Caco-2 (cell line): ENCODE results near the gene CNTN1. TPM values are rescaled to one million over a fixed set of nuclear protein-coding genes. Genes with fewer than 3 reads are reported as not detected.

ENCODE experiments used
- BruUV-seq: library from RNA; stranded (reverse); fragments of 400-500 nt; replicated peaks from 2 replicates; lab custom pipeline; 2021; lab: Mats Ljungman, UMichigan
- CTCF ChIA-PET: fragments of 300-600 bp; sonication (Branson Sonifier 250); formaldehyde crosslinking; loops from one replicate; lab custom pipeline; 2022; ENCODE audit warnings: antibody characterized with exemption; lab: Charles Lee
- POLR2A ChIA-PET: fragments of 300-600 bp; sonication (Branson Sonifier 250); formaldehyde crosslinking; loops from one replicate; lab custom pipeline; 2022; ENCODE audit warnings: antibody characterized with exemption; lab: Charles Lee
- DNase-seq, 2 experiments: peaks; one replicate each; pipeline versions ENCODE4 v3.0.0 to v3.0.0-alpha.2; 2020 to 2022
- H3K27me3 ChIP-seq: replicated peaks from 2 replicates; pipeline ENCODE4 v1.6.0; 2011; ENCODE audit warnings: low read length; ENCODE audit not compliant: control insufficient read depth, insufficient read depth
- H3K36me3 ChIP-seq: 2 replicates; pipeline ENCODE4 v1.5.1; 2011; ENCODE audit warnings: low read length; ENCODE audit not compliant: control insufficient read depth, insufficient read depth
- H3K4me1 ChIP-seq: fragments of 250-450 bp; sonication (Bioruptor Pico); 2 replicates; pipeline ENCODE4 v1.5.1; 2020; ENCODE audit warnings: mild to moderate bottlenecking
- H3K4me3 ChIP-seq: 2 replicates; pipeline ENCODE4 v1.5.1; 2011; ENCODE audit warnings: low read depth, mild to moderate bottlenecking, control low read depth, low read length
- H3K9me3 ChIP-seq: fragments of 250-450 bp; sonication (Bioruptor Pico); 2 replicates; pipeline ENCODE4 v1.5.1; 2020; ENCODE audit warnings: mild to moderate bottlenecking, moderate library complexity
- H3K27ac Mint-ChIP-seq: one replicate; pipeline ENCODE4 v1.8.0; 2022; ENCODE audit warnings: mixed read lengths; ENCODE audit not compliant: unreplicated experiment
- H3K27me3 Mint-ChIP-seq: one replicate; pipeline ENCODE4 v1.8.0; 2022; ENCODE audit warnings: mixed read lengths; ENCODE audit not compliant: insufficient read depth, unreplicated experiment
- H3K36me3 Mint-ChIP-seq: one replicate; pipeline ENCODE4 v1.8.0; 2022; ENCODE audit warnings: mild to moderate bottlenecking, mixed read lengths; ENCODE audit not compliant: insufficient read depth, unreplicated experiment
- H3K4me1 Mint-ChIP-seq: one replicate; pipeline ENCODE4 v1.8.0; 2022; ENCODE audit warnings: low read depth, mixed read lengths; ENCODE audit not compliant: unreplicated experiment
- H3K4me3 Mint-ChIP-seq: one replicate; pipeline ENCODE4 v1.8.0; 2022; ENCODE audit warnings: mild to moderate bottlenecking, moderate library complexity, mixed read lengths; ENCODE audit not compliant: unreplicated experiment
- H3K9me3 Mint-ChIP-seq: one replicate; pipeline ENCODE4 v1.8.0; 2022; ENCODE audit warnings: mixed read lengths; ENCODE audit not compliant: unreplicated experiment
- intact Hi-C: fragments of 100-400 bp; cut with micrococcal nuclease; formaldehyde crosslinking; loops from one replicate; pipeline ENCODE4 v1.10.0; 2022; ENCODE audit not compliant: unreplicated experiment
- total RNA-seq: library from RNA; stranded (reverse); gene quantifications from 2 replicates; pipeline ENCODE4 v1.2.3, GENCODE V29; 2022
- TF ChIP-seq, protein P1 (sequence below), 2 experiments: fragments of 200-600 bp in 1 of 2; IDR thresholded peaks; 1 replicate in 1 of 2; 2 replicates in 1 of 2; pipeline versions ENCODE4 v1.5.1 to v1.8.0; 2011 to 2022; ENCODE audit warnings: antibody characterized with exemption in 1 of 2, control low read depth in 1 of 2, inconsistent platforms in 1 of 2, low read depth in 1 of 2, low read length in 1 of 2, mild to moderate bottlenecking in 1 of 2, moderate library complexity in 1 of 2; ENCODE audit not compliant: insufficient read depth in 1 of 2, severe bottlenecking in 1 of 2, unreplicated experiment in 1 of 2

CNTN1 gene
- total RNA-seq, 1 experiment from 2014 or later = not detected

DNA sequence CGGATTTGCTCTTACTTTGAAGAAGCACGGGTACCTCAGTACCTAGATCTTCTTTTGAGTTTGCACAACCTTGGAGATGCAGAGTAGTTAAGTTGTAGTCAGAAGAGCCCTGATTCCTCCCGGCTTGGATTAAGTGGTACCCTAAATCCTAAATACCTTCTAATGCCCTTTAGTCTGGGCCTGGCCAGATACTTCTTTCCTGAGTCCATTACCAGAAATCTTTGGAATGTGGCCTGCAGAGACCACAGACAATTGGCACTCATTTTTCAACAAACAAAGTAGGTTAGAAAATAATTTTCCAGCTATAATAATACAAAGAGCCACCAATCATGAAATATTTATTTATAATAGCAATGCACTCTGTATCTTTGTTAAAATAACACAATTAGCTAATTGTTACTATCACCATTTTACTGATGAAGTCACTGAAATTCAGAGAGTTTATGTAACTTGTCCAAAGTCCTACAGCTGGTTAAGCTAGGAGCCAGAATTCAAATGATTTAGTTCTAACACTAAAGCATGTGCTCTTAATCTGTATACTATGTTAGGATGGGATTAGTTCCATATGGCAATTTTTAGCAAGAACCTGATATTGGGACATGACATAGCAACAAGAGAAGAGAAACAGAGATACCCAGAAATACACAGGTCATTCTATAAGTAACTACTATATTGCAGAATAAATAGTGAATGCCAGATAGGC lies 363.8 kb downstream of the CNTN1 start:
- H3K4me1 ChIP-seq = no peaks in the 10 kb centered on the region
- Mint-ChIP-seq H3K27me3 (no peaks in the 10 kb centered on the region), H3K4me1 (no peaks in the 10 kb centered on the region), H3K36me3 (no peaks in the 10 kb centered on the region), H3K4me3 (no peak overlapping the region), H3K27ac (no peak overlapping the region), H3K9me3 (no peaks in the 10 kb centered on the region)
- ChIA-PET CTCF (no interaction called here), POLR2A (no interaction called here)
- H3K9me3 ChIP-seq = no peaks in the 10 kb centered on the region
- DNase-seq = no peak
- TF ChIP-seq, protein P1, sequence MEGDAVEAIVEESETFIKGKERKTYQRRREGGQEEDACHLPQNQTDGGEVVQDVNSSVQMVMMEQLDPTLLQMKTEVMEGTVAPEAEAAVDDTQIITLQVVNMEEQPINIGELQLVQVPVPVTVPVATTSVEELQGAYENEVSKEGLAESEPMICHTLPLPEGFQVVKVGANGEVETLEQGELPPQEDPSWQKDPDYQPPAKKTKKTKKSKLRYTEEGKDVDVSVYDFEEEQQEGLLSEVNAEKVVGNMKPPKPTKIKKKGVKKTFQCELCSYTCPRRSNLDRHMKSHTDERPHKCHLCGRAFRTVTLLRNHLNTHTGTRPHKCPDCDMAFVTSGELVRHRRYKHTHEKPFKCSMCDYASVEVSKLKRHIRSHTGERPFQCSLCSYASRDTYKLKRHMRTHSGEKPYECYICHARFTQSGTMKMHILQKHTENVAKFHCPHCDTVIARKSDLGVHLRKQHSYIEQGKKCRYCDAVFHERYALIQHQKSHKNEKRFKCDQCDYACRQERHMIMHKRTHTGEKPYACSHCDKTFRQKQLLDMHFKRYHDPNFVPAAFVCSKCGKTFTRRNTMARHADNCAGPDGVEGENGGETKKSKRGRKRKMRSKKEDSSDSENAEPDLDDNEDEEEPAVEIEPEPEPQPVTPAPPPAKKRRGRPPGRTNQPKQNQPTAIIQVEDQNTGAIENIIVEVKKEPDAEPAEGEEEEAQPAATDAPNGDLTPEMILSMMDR (IDR thresholded peaks at IDR 0.05; ENCODE audit: insufficient read depth in 1 of 2, low read depth in 1 of 2, low read length in 1 of 2, severe bottlenecking in 1 of 2, unreplicated experiment in 1 of 2) = no peak
- no TSS peak for BruUV-seq
- H3K27me3 ChIP-seq = no peaks in the 10 kb centered on the region
- intact Hi-C loops = no loop called here
- no peaks in the 10 kb centered on the region for H3K36me3 ChIP-seq
- no peak overlapping the region for H3K4me3 ChIP-seq

DNA sequence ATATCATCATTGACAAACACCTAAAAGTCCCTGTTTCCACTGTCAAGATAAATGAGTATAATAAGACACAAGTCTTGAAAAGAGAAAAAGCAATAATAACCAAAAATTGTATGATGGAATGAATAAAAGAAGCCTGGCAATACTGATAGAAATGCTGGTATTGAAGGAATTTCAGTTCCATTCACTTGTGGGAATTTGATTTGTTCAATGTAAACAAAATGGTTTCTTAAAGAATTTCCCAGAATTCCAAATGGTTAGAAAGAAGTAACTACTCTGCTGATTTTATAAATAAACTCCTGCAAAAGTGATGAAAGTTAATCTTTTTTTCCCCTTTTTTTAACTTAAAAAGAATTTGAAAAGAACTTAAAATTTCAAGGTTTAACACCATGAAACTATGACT lies 366.0 kb downstream of the CNTN1 start:
- Mint-ChIP-seq H3K27me3 (no peaks in the 10 kb centered on the region), H3K4me1 (no peaks in the 10 kb centered on the region), H3K36me3 (no peaks in the 10 kb centered on the region), H3K27ac (no peak overlapping the region), H3K9me3 (no peaks in the 10 kb centered on the region), H3K4me3 (no peak overlapping the region)
- TF ChIP-seq, protein P1 (IDR thresholded peaks at IDR 0.05; ENCODE audit: insufficient read depth in 1 of 2, low read depth in 1 of 2, low read length in 1 of 2, severe bottlenecking in 1 of 2, unreplicated experiment in 1 of 2) = no peak
- no TSS peak for BruUV-seq
- no peaks in the 10 kb centered on the region for H3K27me3 ChIP-seq
- no peak overlapping the region for H3K4me3 ChIP-seq
- POLR2A ChIA-PET = no interaction called here
- no peaks in the 10 kb centered on the region for H3K36me3 ChIP-seq
- intact Hi-C loops = no loop called here
- H3K9me3 ChIP-seq = no peaks in the 10 kb centered on the region
- no peaks in the 10 kb centered on the region for H3K4me1 ChIP-seq
- no peak for DNase-seq
- CTCF ChIA-PET = no interaction called here

DNA sequence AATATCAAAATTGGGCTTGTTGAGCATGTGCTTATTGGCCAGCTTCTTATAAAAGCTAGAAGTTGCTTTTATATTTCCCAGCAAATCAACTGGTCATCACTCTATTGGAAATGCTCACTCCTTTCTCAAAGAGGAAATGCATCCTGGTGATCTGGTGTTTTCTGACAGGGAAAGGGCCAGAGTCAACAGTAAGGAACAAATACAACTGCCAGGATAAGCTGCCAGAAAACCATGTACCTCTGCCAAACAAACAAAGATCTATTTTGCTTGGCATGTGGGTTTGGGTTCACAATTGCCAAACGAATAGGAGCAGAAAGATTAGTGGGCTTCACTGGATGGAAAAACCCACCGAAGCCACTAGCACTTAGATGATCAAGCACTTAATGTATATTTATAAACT lies 369.0 kb downstream of the CNTN1 start:
- Mint-ChIP-seq H3K4me1 (no peaks in the 10 kb centered on the region), H3K36me3 (no peaks in the 10 kb centered on the region), H3K9me3 (no peaks in the 10 kb centered on the region), H3K27me3 (peaks cover 4% of the 10 kb centered on the region), H3K27ac (no peak overlapping the region), H3K4me3 (no peak overlapping the region)
- no peaks in the 10 kb centered on the region for H3K36me3 ChIP-seq
- H3K4me3 ChIP-seq = no peak overlapping the region
- DNase-seq = no peak
- intact Hi-C loops = loop anchor here (10.0 kb wide), 1 partner anchor 86 kb away; no protein-coding TSS in a partner anchor
- H3K4me1 ChIP-seq = no peaks in the 10 kb centered on the region
- TF ChIP-seq, protein P1 (IDR thresholded peaks at IDR 0.05; ENCODE audit: insufficient read depth in 1 of 2, low read depth in 1 of 2, low read length in 1 of 2, severe bottlenecking in 1 of 2, unreplicated experiment in 1 of 2) = no peak
- H3K27me3 ChIP-seq = no peaks in the 10 kb centered on the region
- ChIA-PET CTCF (no interaction called here), POLR2A (no interaction called here)
- no peaks in the 10 kb centered on the region for H3K9me3 ChIP-seq
- no TSS peak for BruUV-seq
